Cortex of kidney (tissue), 1 donor: ENCODE data around the gene SUMF2.
"Not testable (repeated sequence)": the region's sequence is repeated elsewhere in the genome, so short reads cannot be mapped to it uniquely, and the experiment has no call there.

Source experiments
- DNase-seq: peaks from one replicate; lab custom pipeline; 2025; lab: John Stamatoyannopoulos, UW

The SUMF2 gene

GRCh38 chr7:56106108-56107073 is 42.3 kb downstream of the SUMF2 start, which contains the start of gene CHCHD2:
TSS of gene CHCHD2 (minus strand) at chr7:56106476. CDS start at chr7:56106413, 63 bp downstream.
- DNase-seq, result peak; percentile 67

GRCh38 chr7:56107954-56108258 is 43.8 kb downstream of the SUMF2 start:
- DNase-seq, result no peak

GRCh38 chr7:56110611-56111010 is 46.5 kb downstream of the SUMF2 start:
- DNase-seq, result no peak

- DNase-seq, result not testable (repeated sequence)
Measured at GRCh38 chr7:56112244-56112643, 48.2 kb downstream of the SUMF2 start.

- DNase-seq, result no peak
Measured at GRCh38 chr7:56115852-56116538, 51.9 kb downstream of the SUMF2 start, which contains the start of gene NUPR2. TSS of gene NUPR2 (minus strand) at chr7:56116417. CDS start at chr7:56116314, 103 bp downstream.

GRCh38 chr7:56121440-56121839 is 57.4 kb downstream of the SUMF2 start:
- DNase-seq, result no peak

GRCh38 chr7:56124981-56125380 is 60.9 kb downstream of the SUMF2 start:
- DNase-seq, result no peak

GRCh38 chr7:56125831-56126230 is 61.7 kb downstream of the SUMF2 start:
- DNase-seq, result no peak

GRCh38 chr7:56127241-56127975 is 63.3 kb downstream of the SUMF2 start:
- DNase-seq, result no peak
